Measurements from ENCODE around the gene CELF3. TPM values are rescaled to one million over a fixed set of nuclear protein-coding genes. Genes with fewer than 3 reads are reported as not detected.
A peak's percentile ranks its signal among the peaks of the same experiment; 100 is the strongest.

CELF3 gene
- total RNA-seq (not detected), polyA plus RNA-seq (under 1 TPM in 1 of 3 donors, not detected in 2; 0.04 TPM)
- long read RNA-seq, donor 1: 0 reads
- long read RNA-seq, donor 2: 0 reads

DNA sequence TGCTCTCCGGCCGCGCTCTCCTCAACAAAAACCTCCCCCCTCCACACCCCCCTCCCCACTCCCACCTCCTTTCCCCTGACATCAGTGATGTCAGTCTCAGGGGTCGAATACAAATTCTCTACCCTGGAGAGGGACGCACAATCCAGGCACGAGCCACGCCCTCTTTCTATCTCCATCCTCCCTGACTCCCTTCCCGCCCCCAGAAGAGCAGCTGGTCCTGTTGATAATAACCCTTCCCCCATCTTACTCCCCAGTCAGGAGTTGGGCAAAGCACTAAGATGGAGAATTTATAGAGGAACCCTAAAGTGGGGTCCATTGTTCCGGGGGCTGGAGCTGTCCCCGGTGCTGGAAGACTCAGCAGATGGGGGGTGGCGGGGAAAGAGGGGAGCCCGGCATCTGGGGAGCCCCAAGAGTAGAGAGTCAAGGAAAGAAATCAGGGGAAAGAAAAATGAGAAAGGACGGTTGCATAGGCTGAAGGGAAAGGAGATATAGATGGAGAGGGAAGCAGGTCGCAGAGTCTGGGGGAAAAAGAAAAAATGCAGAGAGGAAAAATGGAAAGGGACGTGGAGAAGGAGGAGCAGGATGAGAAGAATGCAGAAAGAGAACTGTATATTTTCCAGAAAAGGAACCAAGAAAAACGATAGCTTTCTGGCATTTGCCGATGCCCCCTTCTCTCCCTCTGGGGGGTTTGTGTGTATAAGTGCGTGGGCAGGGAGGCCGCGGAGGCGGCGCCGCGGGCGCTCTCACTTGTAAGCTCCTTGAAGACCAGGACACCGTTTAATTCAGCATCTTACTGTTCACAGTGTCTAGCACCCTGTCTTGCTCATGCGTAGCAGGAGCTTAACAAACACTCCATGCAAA, at the start of gene CELF3:
Gene CELF3, minus strand, starts transcription at position 33 of the 861 bp plus-strand sequence. CDS start 783 bp downstream, outside the sequence.
- Histone ChIP-seq H3K4me1 (peaks cover 13% of the 10 kb centered on the region), H3K27ac (no peak within 1 kb of the TSS), H3K36me3 (ENCODE audit: insufficient read depth in 1 of 2, low read depth in 1 of 2) (no peaks in the 10 kb centered on the region), H3K4me3 (peak within 1 kb of the TSS; percentile 9), H3K9me3 (no peaks in the 10 kb centered on the region), H3K27me3 (ENCODE audit: insufficient read depth in 3 of 3, low read length in 2 of 3) (peaks cover 0 to 29% (median 7%) of the 10 kb centered on the region in 3 donors)
- TF ChIP-seq, protein P1, sequence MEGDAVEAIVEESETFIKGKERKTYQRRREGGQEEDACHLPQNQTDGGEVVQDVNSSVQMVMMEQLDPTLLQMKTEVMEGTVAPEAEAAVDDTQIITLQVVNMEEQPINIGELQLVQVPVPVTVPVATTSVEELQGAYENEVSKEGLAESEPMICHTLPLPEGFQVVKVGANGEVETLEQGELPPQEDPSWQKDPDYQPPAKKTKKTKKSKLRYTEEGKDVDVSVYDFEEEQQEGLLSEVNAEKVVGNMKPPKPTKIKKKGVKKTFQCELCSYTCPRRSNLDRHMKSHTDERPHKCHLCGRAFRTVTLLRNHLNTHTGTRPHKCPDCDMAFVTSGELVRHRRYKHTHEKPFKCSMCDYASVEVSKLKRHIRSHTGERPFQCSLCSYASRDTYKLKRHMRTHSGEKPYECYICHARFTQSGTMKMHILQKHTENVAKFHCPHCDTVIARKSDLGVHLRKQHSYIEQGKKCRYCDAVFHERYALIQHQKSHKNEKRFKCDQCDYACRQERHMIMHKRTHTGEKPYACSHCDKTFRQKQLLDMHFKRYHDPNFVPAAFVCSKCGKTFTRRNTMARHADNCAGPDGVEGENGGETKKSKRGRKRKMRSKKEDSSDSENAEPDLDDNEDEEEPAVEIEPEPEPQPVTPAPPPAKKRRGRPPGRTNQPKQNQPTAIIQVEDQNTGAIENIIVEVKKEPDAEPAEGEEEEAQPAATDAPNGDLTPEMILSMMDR (IDR thresholded peaks at IDR 0.05): no peak
- WGBS, 3 donors: 5 to 7% (median 7%) methylated on average over 25 to 27 of the region's 27 CpGs
- ATAC-seq (no peak), DNase-seq (no peak)
- intact Hi-C loops (cut with DNase I): no loop called here

DNA sequence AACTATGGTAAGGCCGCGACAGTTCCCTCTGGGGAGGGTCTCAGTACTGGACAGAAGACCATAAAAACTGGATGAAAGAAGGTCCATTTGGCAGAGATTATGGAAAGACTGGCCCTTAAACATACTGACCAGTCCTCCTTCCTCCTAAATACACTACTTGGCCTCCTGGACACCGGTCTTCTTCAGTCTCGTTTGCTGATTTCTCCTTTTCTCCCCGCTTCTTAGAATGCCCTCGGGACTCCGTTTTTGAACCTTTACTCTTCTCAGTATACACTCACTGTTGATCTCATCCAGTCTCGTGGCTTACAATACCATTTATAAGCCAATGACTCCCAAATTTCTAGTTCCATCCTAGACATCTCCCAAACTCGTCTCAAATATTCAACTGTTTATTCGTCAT, 47.4 kb upstream of the CELF3 start:
- TF ChIP-seq, protein P1 (IDR thresholded peaks at IDR 0.05): no peak
- ATAC-seq (peak; percentile 7 to 18 (median 9)), DNase-seq (no peak)
- H3K27me3 ChIP-seq (ENCODE audit: insufficient read depth in 3 of 3, low read length in 2 of 3): no peaks in the 10 kb centered on the region
- 39 to 59% (median 47%) methylated on average over 10 of the region's 10 CpGs for WGBS, 3 donors
- intact Hi-C loops (cut with DNase I): loop anchor here (5.0 to 10.0 kb wide), 2 partner anchors 71 to 73 kb away; partner anchors contain the start of genes C2CD4D (in 2 of the 2) and RORC (in 1 of the 2)
- peak overlapping the region; percentile 88 for H3K4me3 ChIP-seq
- peaks cover 14% of the 10 kb centered on the region for H3K4me1 ChIP-seq
- peak overlapping the region; percentile 89 for H3K27ac ChIP-seq
- peaks cover 10 to 36% of the 10 kb centered on the region in 2 donors for H3K36me3 ChIP-seq (ENCODE audit: insufficient read depth in 1 of 2, low read depth in 1 of 2)
- H3K9me3 ChIP-seq: no peaks in the 10 kb centered on the region

DNA sequence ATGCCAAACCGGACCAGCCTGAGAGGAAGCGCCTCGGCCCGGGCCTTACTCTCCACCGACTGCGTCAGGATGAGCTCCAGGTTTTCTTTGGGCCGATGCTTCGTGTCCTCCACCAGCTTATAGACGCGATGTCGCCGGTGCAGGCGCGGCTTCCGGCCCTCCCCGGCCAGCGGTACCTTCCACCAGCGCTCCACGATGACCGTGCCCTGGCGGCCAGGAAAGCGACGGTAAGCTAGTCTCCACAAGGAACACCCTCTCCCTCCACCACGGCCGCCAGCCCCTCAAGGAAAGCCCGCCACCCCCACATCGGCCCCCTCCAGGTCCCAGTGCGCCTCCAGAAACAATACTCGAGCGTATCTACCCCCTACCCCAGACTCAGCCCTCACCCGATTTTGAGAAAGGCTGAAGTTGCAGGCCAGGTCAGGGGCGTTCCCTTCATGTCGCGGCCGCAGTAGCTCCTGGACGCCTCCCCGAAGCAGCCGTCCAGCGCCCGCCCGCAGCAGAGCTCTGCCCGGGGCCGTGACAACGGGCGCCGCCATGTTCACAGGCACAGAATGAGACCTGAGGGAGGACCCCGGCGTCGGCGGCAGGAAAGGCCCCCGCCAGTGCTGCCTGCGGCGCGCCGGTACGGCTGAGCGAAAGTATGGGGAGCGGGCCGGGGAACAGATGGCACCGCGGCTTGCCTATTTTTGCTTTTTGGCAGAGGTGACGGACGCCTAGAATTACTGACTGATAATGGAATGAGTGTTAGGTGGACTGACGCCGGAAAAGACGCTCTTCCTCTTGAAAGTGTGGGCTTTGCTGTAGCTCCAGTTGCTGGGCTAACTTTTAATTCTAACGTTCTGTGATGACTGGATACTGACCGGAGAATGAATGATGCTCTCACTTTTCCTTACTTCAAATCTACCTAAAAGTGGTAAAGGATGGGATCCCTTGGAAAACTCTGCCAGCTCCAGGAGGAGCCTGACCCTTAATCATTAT, 46.6 kb upstream of the CELF3 start, which contains the start of gene MRPL9:
Gene MRPL9, minus strand, starts transcription at position 556 of the 981 bp plus-strand sequence. Its CDS starts 17 bp downstream, at position 539.
- H3K27ac ChIP-seq: peak within 1 kb of the TSS; percentile 89
- no peaks in the 10 kb centered on the region for H3K9me3 ChIP-seq
- intact Hi-C loops (cut with DNase I): loop anchor here (5.0 to 10.0 kb wide), 2 partner anchors 72 to 74 kb away; partner anchors contain the start of genes C2CD4D (in 2 of the 2) and RORC (in 1 of the 2)
- peaks cover 13 to 44% of the 10 kb centered on the region in 2 donors for H3K36me3 ChIP-seq (ENCODE audit: insufficient read depth in 1 of 2, low read depth in 1 of 2)
- 0 to 1% (median 0%) methylated on average over 68 of the region's 68 CpGs for WGBS, 3 donors
- H3K27me3 ChIP-seq (ENCODE audit: insufficient read depth in 3 of 3, low read length in 2 of 3): no peaks in the 10 kb centered on the region
- peak; percentile 85 to 93 for DNase-seq
- TF ChIP-seq, protein P1 (IDR thresholded peaks at IDR 0.05): no peak
- H3K4me1 ChIP-seq: peaks cover 14% of the 10 kb centered on the region
- ATAC-seq: peak; percentile 97 to 99 (median 98)
- H3K4me3 ChIP-seq: peak within 1 kb of the TSS; percentile 88

Data from psoas muscle (tissue), 8 donors.